GM13977 (cell line): ENCODE data around the gene CCDC87.

ENCODE experiments used
- DNase-seq: peaks from one replicate; pipeline ENCODE4 v3.0.0; 2012; ENCODE audit warnings: low spot score
- CTCF ChIP-seq: IDR thresholded peaks from 2 replicates; pipeline ENCODE4 v1.5.1; 2012; ENCODE audit warnings: mild to moderate bottlenecking, control low read depth; ENCODE audit not compliant: insufficient read depth; ENCODE audit errors: extremely low read depth, missing control alignments
- in situ Hi-C: fragments of 300-500 bp; cut with MboI; formaldehyde crosslinking; loops from one replicate; pipeline ENCODE4 v1.12.0; 2022; ENCODE audit warnings: low sequenced_read_pairs, low pct_unique_long_range_greater_than_20kb, mixed read lengths, inconsistent platforms; ENCODE audit not compliant: unreplicated experiment

CCDC87 gene

GRCh38 chr11:66561975-66562248, 31.0 kb downstream of the CCDC87 start:
- no peak for TF ChIP-seq CTCF
- in situ Hi-C loops = loop anchor here (25.0 kb wide), 1 partner anchor 275 kb away; the partner anchor contains the start of gene RCE1
- DNase-seq = no peak

GRCh38 chr11:66561178-66561974, 31.5 kb downstream of the CCDC87 start:
- no peak for DNase-seq
- in situ Hi-C loops = loop anchor here (25.0 kb wide), 1 partner anchor 276 kb away; the partner anchor contains the start of gene RCE1
- no peak for TF ChIP-seq CTCF

- DNase-seq = no peak
- TF ChIP-seq CTCF = no peak
- in situ Hi-C loops = loop anchor here (25.0 kb wide), 1 partner anchor 277 kb away; the partner anchor contains the start of gene RCE1
Observed at GRCh38 chr11:66559866-66560676, 32.8 kb downstream of the CCDC87 start.

- DNase-seq = no peak
- in situ Hi-C loops = loop anchor here (25.0 kb wide), 1 partner anchor 278 kb away; the partner anchor contains the start of gene RCE1
Observed at GRCh38 chr11:66559142-66559865, 33.6 kb downstream of the CCDC87 start.

GRCh38 chr11:66557733-66558326, 35.0 kb downstream of the CCDC87 start:
- no peak for TF ChIP-seq CTCF
- in situ Hi-C loops = loop anchor here (25.0 kb wide), 1 partner anchor 279 kb away; the partner anchor contains the start of gene RCE1
- no peak for DNase-seq

More at GRCh38 chr11:66559142-66559865, 33.6 kb downstream of the CCDC87 start:
- TF ChIP-seq CTCF = no peak

GRCh38 chr11:66556086-66556485, 36.8 kb downstream of the CCDC87 start:
- no peak for DNase-seq
- in situ Hi-C loops = loop anchor here (25.0 kb wide), 1 partner anchor 281 kb away; the partner anchor contains the start of gene RCE1
- no peak for TF ChIP-seq CTCF
